Esophagus muscularis mucosa (tissue), 4 donors: ENCODE results near the gene DNAH3. TPM values are rescaled to one million over a fixed set of nuclear protein-coding genes. Genes with fewer than 3 reads are reported as not detected.

Experiments
- DNase-seq: peaks from one replicate; pipeline ENCODE4 v3.0.0-alpha.2; 2017; ENCODE audit errors: extremely low spot score
- H3K27ac ChIP-seq, 4 donors: fragments of 200-600 bp; sonication (generic); replicated peaks in 1 of 4; 1 replicate in 3 of 4; 2 replicates in 1 of 4; pipeline ENCODE4 v1.5.1; 2016 to 2019; ENCODE audit warnings: mild to moderate bottlenecking in 1 of 4
- H3K27me3 ChIP-seq, 4 donors: fragments of 200-600 bp; sonication (generic); one replicate each; pipeline versions ENCODE4 v1.5.1 to v1.6.0; 2016 to 2019
- H3K36me3 ChIP-seq, 4 donors: fragments of 200-600 bp; sonication (generic); one replicate each; pipeline ENCODE4 v1.5.1; 2016 to 2019
- H3K4me1 ChIP-seq, 4 donors: fragments of 200-600 bp; sonication (generic); one replicate each; pipeline ENCODE4 v1.5.1; 2016 to 2019
- H3K4me3 ChIP-seq, 4 donors: fragments of 200-600 bp; sonication (generic); 1 replicate in 2 of 4; 2 replicates in 2 of 4; pipeline ENCODE4 v1.5.1; 2016 to 2019; ENCODE audit warnings: mild to moderate bottlenecking in 4 of 4, moderate library complexity in 1 of 4
- H3K9me3 ChIP-seq, 4 donors: fragments of 200-600 bp; sonication (generic); 1 replicate in 3 of 4; 2 replicates in 1 of 4; pipeline ENCODE4 v1.5.1; 2016 to 2019
- CTCF ChIP-seq, 3 experiments: fragments of 200-600 bp in 2 of 3; fragments of 450-650 bp in 1 of 3; sonication (generic) in 2 of 3; IDR thresholded peaks; one replicate each; pipeline ENCODE4 v1.5.1; 2017 to 2019; ENCODE audit warnings: antibody characterized with exemption in 3 of 3, mild to moderate bottlenecking in 2 of 3, moderate library complexity in 1 of 3
- EP300 ChIP-seq: sonication (generic); formaldehyde crosslinking; IDR thresholded peaks from one replicate; pipeline ENCODE4 v1.6.1; 2017; ENCODE audit warnings: antibody characterized with exemption
- POLR2A ChIP-seq: fragments of 450-650 bp; IDR thresholded peaks from one replicate; pipeline ENCODE4 v1.6.1; 2017; ENCODE audit warnings: antibody characterized with exemption, moderate library complexity, mild to moderate bottlenecking, low read depth
- POLR2AphosphoS5 ChIP-seq, 2 donors: sonication (generic); formaldehyde crosslinking; IDR thresholded peaks; one replicate each; pipeline ENCODE4 v1.6.1; 2017; ENCODE audit warnings: antibody characterized with exemption in 2 of 2
- WGBS: methylation state at CpG from one replicate; pipeline ENCODE4 v1.1.5; 2018; 5-methylcytosine and 5-hydroxymethylcytosine counted together
- intact Hi-C: fragments of 100-400 bp; cut with DNase I; formaldehyde crosslinking; loops from one replicate; pipeline ENCODE4 v1.15.1; 2023
- total RNA-seq, 4 donors: library from RNA; depleted of rRNA; stranded (reverse); fragments of >200 nt; gene quantifications; one replicate each; pipeline versions ENCODE4 v1.1.0 to v1.2.1, GENCODE V29; 2016

DNAH3 gene
- total RNA-seq, 4 donors from 2014 or later = under 0.01 to 0.13 TPM; not detected in 2

DNA sequence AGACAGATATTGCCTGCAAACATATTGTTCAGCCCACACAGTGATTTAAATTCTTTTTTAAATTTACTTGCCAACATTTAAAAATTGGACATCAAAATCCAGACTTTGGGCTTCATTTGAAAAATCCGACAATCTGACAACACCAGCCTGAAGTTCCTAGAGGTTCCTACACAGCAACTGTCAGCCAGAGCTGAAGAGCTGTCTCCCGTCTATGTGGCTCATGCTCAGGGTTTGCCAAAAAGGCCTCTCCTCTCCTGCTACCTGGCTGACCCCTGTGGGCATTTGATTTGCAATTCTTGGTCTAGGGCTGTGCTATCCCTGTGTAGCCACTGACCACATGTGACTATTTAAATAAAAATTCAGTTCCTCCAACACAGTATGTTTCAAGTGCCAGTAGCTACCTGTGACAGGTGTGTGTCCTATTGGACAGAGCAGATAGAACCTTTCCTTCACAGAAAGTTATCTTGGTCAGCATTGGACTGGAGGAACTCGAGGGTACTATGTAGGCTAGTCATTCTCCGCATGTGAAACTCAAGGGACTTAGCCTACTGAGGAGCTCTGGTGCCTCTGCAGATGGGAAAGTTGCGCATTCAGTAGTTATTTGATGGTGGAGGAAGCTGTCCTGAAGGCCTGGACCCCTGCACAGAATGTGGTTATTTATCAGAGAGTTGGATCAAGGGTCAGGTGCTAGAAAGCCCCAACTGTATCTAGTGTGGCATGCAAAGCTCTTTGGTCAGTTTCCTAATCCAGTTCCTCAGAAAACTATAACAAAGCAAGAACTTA is 247.3 kb downstream of the DNAH3 start:
- DNase-seq = no peak
- Histone ChIP-seq H3K27me3 (no peaks in the 10 kb centered on the region), H3K4me1 (peaks cover 75 to 84% (median 80%) of the 10 kb centered on the region in 4 donors), H3K27ac (peak overlapping the region; percentile 93 to 99 (median 99)), H3K36me3 (no peaks in the 10 kb centered on the region), H3K4me3 (no peak overlapping the region), H3K9me3 (no peaks in the 10 kb centered on the region)
- 79% methylated on average over 5 of the region's 5 CpGs for WGBS
- TF ChIP-seq CTCF (IDR thresholded peaks at IDR 0.05) = no peak
- no peak for TF ChIP-seq POLR2A
- TF ChIP-seq EP300 = no peak
- intact Hi-C loops = no loop called here

DNA sequence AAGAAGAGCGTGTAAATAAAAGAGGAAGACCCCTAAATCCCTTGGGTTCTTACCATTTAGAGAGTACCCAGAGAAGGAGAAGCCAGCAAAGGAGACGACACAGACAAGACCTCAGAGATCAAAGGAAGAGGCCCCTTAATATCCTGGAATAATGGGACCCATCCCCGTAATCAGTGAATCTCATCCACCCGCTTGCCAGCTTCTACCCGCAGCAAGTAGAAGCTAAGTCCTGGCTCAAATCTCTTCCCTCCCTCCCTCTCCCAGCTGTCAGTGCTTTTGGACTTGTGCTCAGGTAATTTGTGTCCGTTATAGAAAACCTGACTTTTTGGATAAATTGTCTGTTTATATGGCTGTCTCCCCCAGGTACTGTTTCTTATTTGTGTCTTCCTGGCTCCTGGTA is 248.2 kb downstream of the DNAH3 start:
- Histone ChIP-seq H3K36me3 (peaks cover 0 to 2% (median under 1%) of the 10 kb centered on the region in 4 donors), H3K4me1 (peaks cover 77 to 84% (median 82%) of the 10 kb centered on the region in 4 donors), H3K27me3 (no peaks in the 10 kb centered on the region), H3K27ac (peak overlapping the region; percentile 93 to 99 (median 99)), H3K9me3 (no peaks in the 10 kb centered on the region), H3K4me3 (no peak overlapping the region)
- intact Hi-C loops = no loop called here
- no peak for DNase-seq
- WGBS = 95% methylated on average over 6 of the region's 6 CpGs
- TF ChIP-seq POLR2A (no peak), CTCF (IDR thresholded peaks at IDR 0.05) (no peak), POLR2AphosphoS5 (IDR thresholded peaks at IDR 0.05) (no peak), EP300 (no peak)

DNA sequence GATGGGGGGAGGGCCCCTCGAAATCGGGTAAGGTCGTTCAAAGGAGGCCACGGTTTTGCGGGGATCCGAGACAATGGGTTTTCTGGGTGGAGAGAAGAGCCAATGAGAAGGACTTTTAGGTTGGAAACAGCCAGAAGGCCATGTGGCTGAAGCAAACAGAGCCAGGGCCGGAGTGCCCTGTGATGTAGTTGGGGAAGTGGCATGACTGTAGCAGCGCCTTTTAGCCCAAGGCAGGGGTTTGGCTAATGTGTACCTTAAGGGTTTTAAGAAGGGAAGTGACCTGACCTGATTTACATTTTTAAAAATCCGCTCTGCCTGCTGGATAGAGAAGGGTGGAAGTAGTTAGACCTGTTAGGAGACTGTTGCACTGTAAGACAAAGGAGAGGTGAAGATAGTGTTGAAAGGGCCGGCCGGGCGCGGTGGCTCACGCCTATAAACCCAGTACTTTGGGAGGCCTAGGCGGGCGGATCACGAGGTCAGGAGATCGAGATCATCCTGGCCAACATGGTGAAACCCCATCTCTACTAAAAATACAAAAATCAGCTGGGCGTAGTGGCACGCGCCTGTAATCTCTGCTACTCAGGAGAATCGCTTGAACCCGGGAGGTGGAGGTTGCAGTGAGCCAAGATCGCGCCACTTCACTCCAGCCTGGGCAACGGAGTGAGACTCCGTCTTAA is 249.1 kb downstream of the DNAH3 start:
- Histone ChIP-seq H3K4me3 (peak overlapping the region; percentile 60 to 96 (median 76)), H3K27me3 (no peaks in the 10 kb centered on the region), H3K4me1 (peaks cover 77 to 84% (median 82%) of the 10 kb centered on the region in 4 donors), H3K27ac (peak overlapping the region; percentile 93 to 99 (median 99)), H3K36me3 (peaks cover 0 to 8% (median 4%) of the 10 kb centered on the region in 4 donors), H3K9me3 (no peaks in the 10 kb centered on the region)
- intact Hi-C loops = no loop called here
- TF ChIP-seq EP300 (no peak), CTCF (IDR thresholded peaks at IDR 0.05) (no peak), POLR2A (no peak), POLR2AphosphoS5 (IDR thresholded peaks at IDR 0.05) (peak in 1 of 2 donors; percentile 59)
- DNase-seq = no peak
- 36% methylated on average over 25 of the region's 27 CpGs for WGBS

- intact Hi-C loops = no loop called here
Observed at GRCh38 chr16:20901068-20901435, 249.6 kb downstream of the DNAH3 start.

More at GRCh38 chr16:20901068-20901435, 249.6 kb downstream of the DNAH3 start:
- TF ChIP-seq CTCF (IDR thresholded peaks at IDR 0.05) (no peak), POLR2AphosphoS5 (IDR thresholded peaks at IDR 0.05) (no peak)
- H3K4me1 ChIP-seq = peaks cover 73 to 84% (median 80%) of the 10 kb centered on the region in 4 donors
- peak; percentile 92 for DNase-seq
- no peaks in the 10 kb centered on the region for H3K9me3 ChIP-seq
- H3K4me3 ChIP-seq = peak overlapping the region; percentile 60 to 96 (median 76)
- WGBS = 0% methylated on average over 3 of the region's 20 CpGs
- peak overlapping the region; percentile 93 to 99 (median 99) for H3K27ac ChIP-seq
- no peaks in the 10 kb centered on the region for H3K27me3 ChIP-seq
- H3K36me3 ChIP-seq = peaks cover 0 to 12% (median 7%) of the 10 kb centered on the region in 4 donors
